ENCODE data around the gene DYNC2I2.
A peak's percentile ranks its signal among the peaks of the same experiment; 100 is the strongest.
"Not testable (repeated sequence)": the region's sequence is repeated elsewhere in the genome, so short reads cannot be mapped to it uniquely, and the experiment has no call there.

DYNC2I2 gene

GRCh38 chr9:128656416-128657343, at the start of gene DYNC2I2:
TSS of gene DYNC2I2 (minus strand) at chr9:128656847. CDS start at chr9:128656726, 121 bp downstream.
- DNase-seq, result peak; percentile 58

GRCh38 chr9:128706045-128706444, 49.4 kb upstream of the DYNC2I2 start:
- DNase-seq, result no peak

- DNase-seq, result no peak
Measured at GRCh38 chr9:128705051-128705965, 48.7 kb upstream of the DYNC2I2 start.

- DNase-seq, result no peak
Measured at GRCh38 chr9:128704356-128704670, 47.7 kb upstream of the DYNC2I2 start.

GRCh38 chr9:128703616-128704355, 47.1 kb upstream of the DYNC2I2 start:
- DNase-seq, result no peak

- no peak for DNase-seq
Measured at GRCh38 chr9:128702949-128703615, 46.4 kb upstream of the DYNC2I2 start.

GRCh38 chr9:128702445-128702948, 45.9 kb upstream of the DYNC2I2 start, which contains the start of gene PKN3:
TSS of gene PKN3 (plus strand) at chr9:128702503. CDS start at chr9:128702916, 413 bp downstream.
- peak; percentile 62 for DNase-seq

GRCh38 chr9:128701227-128701854, 44.7 kb upstream of the DYNC2I2 start:
- no peak for DNase-seq

- DNase-seq, result not testable (repeated sequence)
Measured at GRCh38 chr9:128699096-128699795, 42.6 kb upstream of the DYNC2I2 start.

GRCh38 chr9:128696923-128697707, 40.5 kb upstream of the DYNC2I2 start:
- DNase-seq, result no peak

- DNase-seq, result no peak
Measured at GRCh38 chr9:128694344-128694743, 37.7 kb upstream of the DYNC2I2 start.

GRCh38 chr9:128693738-128694137, 37.1 kb upstream of the DYNC2I2 start:
- DNase-seq, result not testable (repeated sequence)

GRCh38 chr9:128690684-128691034, 34.0 kb upstream of the DYNC2I2 start:
- DNase-seq, result no peak

GRCh38 chr9:128689820-128690683, 33.4 kb upstream of the DYNC2I2 start:
- DNase-seq, result no peak

- no peak for DNase-seq
Measured at GRCh38 chr9:128689293-128689774, 32.7 kb upstream of the DYNC2I2 start.

GRCh38 chr9:128688501-128689292, 32.0 kb upstream of the DYNC2I2 start, which contains the start of gene SET:
TSS of gene SET (plus strand) at chr9:128689222. CDS start at chr9:128689583, 361 bp downstream.
- DNase-seq, result peak; percentile 57

GRCh38 chr9:128687453-128687852, 30.8 kb upstream of the DYNC2I2 start:
- no peak for DNase-seq
